Bronchial epithelial cell (primary cell): ENCODE measurements around the gene ACOT7. TPM values are rescaled to one million over a fixed set of nuclear protein-coding genes. Genes with fewer than 3 reads are reported as not detected.
A peak's percentile ranks its signal among the peaks of the same experiment; 100 is the strongest.

Experiments
- DNase-seq: peaks from one replicate; pipeline ENCODE4 v3.0.0-alpha.2; 2010; ENCODE audit warnings: low read depth
- FAIRE-seq: peaks from 2 replicates; lab custom pipeline; 2011; peaks lifted over from hg19 to GRCh38; lab: Jason Lieb, UNC
- H3K27me3 ChIP-seq: 2 replicates; pipeline ENCODE4 v1.5.1; 2011; ENCODE audit warnings: low read length; ENCODE audit not compliant: control insufficient read depth, insufficient read depth
- H3K36me3 ChIP-seq: 2 replicates; pipeline ENCODE4 v1.5.1; 2011; ENCODE audit warnings: low read length; ENCODE audit not compliant: control insufficient read depth, insufficient read depth
- H3K4me3 ChIP-seq: 2 replicates; pipeline ENCODE4 v1.5.1; 2011; ENCODE audit warnings: mild to moderate bottlenecking, low read depth, low read length, control low read depth
- total RNA-seq: library from RNA; depleted of rRNA; stranded (reverse); fragments of >200 nt; gene quantifications from 2 replicates; pipeline ENCODE4 v1.2.1, GENCODE V29; 2014
- TF ChIP-seq, protein P1 (sequence below): IDR thresholded peaks from 2 replicates; pipeline ENCODE4 v1.5.1; 2011; ENCODE audit warnings: mild to moderate bottlenecking, moderate library complexity, low read length, control low read depth, inconsistent platforms; ENCODE audit not compliant: insufficient read depth, severe bottlenecking

Gene ACOT7
- total RNA-seq, 1 donor from 2014 or later, result 89.8 TPM

DNA sequence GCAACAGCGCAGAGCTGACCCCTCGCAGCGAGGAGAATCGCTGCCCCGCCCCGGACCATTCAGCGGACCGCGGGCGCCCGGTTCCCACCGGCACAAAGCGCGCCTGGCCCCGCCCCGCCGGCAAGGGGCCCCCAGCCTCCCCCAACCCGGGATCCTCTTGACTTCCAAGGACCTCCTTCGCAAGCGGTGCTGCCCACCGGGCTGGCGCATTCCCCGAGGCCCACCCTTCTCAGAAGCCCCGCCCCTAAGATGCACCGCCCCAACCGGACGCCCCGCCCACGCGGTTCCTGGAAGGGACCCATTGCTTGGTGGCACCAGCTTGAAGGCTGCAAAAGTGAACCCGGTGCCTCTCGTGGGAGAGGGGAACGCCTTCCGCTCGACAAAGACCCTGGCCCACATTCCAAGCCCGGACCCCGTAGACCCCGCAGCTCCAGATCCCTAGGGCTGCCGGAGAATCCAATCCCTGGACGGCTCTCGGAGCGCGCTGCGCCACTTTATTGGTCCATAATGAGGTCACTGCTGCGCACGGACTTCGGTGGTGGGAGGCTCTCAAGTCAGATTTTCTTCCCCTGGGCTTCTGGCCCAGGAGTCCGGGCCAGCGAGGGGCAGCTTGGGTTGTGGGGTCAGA lies 147.6 kb downstream of the ACOT7 start:
- Histone ChIP-seq H3K36me3 (peaks cover under 1% of the 10 kb centered on the region), H3K27me3 (peaks cover 29% of the 10 kb centered on the region), H3K4me3 (peak overlapping the region; percentile 27)
- FAIRE-seq (no peak), DNase-seq (no peak)
- TF ChIP-seq, protein P1, sequence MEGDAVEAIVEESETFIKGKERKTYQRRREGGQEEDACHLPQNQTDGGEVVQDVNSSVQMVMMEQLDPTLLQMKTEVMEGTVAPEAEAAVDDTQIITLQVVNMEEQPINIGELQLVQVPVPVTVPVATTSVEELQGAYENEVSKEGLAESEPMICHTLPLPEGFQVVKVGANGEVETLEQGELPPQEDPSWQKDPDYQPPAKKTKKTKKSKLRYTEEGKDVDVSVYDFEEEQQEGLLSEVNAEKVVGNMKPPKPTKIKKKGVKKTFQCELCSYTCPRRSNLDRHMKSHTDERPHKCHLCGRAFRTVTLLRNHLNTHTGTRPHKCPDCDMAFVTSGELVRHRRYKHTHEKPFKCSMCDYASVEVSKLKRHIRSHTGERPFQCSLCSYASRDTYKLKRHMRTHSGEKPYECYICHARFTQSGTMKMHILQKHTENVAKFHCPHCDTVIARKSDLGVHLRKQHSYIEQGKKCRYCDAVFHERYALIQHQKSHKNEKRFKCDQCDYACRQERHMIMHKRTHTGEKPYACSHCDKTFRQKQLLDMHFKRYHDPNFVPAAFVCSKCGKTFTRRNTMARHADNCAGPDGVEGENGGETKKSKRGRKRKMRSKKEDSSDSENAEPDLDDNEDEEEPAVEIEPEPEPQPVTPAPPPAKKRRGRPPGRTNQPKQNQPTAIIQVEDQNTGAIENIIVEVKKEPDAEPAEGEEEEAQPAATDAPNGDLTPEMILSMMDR, result no peak

DNA sequence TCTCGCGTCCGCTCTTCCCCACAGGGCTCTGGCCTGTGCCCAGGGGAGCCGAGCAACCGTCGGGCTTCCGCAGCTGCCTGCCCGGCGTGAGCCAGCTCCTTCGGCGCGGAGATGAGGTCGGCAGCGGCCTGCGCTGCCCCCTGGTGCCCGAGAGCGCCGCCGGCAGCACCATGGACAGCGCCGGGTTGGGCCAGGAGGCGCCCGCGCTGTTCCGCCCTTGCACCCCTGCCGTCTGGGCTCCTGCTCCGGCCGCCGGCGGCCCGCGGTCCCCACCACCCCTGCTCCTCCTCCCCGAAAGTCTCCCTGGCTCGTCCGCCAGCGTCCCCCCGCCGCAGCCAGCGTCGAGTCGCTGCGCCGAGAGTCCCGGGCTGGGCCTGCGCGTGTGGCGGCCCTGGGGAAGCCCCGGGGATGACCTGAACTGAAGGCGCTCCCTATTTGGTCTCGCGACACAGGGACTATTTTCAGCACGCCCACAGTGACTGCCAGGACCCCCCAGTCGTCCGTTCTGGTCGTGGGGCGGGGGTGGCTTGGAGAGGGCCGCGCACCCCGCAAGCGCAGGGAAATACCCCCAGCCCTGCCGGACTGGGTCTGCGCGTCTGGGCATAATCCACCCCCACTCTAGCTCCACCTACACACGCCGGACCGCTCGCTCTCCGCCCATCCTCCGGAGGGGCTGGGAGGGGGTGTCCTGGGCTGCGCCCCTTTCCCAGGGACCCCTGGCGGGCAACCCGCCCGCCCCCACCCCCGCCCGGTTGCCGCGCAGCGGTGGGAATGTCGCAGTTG lies 148.3 kb downstream of the ACOT7 start:
- DNase-seq (peak; percentile 49), FAIRE-seq (no peak)
- TF ChIP-seq, protein P1, result peak; percentile 98
- H3K27me3 ChIP-seq, result peaks cover 31% of the 10 kb centered on the region
- peak overlapping the region; percentile 27 for H3K4me3 ChIP-seq
- H3K36me3 ChIP-seq, result no peaks in the 10 kb centered on the region

DNA sequence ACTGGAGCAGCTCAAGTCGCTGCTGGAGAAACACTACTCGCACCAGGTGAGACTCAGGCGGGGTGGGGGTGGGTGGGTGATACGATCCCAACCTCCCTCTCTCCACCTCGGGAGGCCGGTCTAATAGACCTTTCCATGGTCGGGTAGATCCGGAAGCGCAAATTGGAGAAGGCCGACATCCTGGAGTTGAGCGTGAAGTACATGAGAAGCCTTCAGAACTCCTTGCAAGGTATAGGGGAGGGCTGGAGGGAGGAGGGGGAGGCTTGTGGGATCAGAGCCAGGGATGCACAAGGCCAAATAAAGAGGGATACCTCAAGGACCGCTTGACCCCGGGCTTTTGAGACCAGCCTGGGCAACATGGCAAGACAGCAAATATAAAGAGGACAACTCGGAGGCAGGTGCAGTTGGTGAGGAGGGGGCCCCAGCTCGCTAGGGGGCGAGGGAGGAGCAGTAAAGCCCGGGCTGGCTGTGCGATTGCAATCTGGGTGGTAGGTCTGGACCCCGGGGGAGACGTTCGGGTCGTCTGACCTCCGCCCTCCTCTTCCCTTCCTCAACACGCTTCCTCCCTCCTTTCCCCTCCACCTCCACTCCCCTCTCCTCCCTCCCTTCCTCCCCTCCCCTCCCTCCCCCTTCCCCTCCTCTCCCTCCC lies 149.0 kb downstream of the ACOT7 start:
- FAIRE-seq (no peak), DNase-seq (no peak)
- TF ChIP-seq, protein P1, result no peak
- no peak overlapping the region for H3K4me3 ChIP-seq
- H3K36me3 ChIP-seq, result no peaks in the 10 kb centered on the region
- peaks cover 31% of the 10 kb centered on the region for H3K27me3 ChIP-seq

DNA sequence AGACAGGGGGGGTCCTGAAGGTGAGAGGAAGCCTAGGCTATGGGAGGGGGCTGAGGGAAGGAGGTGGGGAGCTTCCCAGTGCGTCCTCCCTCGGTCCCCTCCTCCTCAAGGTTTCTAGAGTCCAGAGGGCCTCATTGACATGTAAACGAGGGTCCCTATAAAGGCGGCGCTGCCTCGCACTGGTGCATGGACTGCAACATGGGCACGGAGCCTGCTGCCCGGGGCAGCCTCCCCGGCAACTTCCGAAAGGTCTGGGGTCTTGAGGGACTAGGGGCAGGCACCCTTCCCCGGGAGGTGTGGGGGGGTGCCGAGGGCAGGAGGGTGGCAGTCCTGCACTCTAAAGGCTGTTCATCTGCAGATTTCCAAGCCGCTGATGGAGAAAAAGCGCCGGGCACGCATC lies 149.6 kb downstream of the ACOT7 start, which contains the start of gene HES3:
TSS of gene HES3 (plus strand) at position 187 of the 400 bp plus-strand sequence. CDS start at position 374, 187 bp downstream.
- DNase-seq (no peak), FAIRE-seq (no peak)
- Histone ChIP-seq H3K4me3 (no peak within 1 kb of the TSS), H3K27me3 (peaks cover 31% of the 10 kb centered on the region), H3K36me3 (no peaks in the 10 kb centered on the region)
- TF ChIP-seq, protein P1, result no peak

DNA sequence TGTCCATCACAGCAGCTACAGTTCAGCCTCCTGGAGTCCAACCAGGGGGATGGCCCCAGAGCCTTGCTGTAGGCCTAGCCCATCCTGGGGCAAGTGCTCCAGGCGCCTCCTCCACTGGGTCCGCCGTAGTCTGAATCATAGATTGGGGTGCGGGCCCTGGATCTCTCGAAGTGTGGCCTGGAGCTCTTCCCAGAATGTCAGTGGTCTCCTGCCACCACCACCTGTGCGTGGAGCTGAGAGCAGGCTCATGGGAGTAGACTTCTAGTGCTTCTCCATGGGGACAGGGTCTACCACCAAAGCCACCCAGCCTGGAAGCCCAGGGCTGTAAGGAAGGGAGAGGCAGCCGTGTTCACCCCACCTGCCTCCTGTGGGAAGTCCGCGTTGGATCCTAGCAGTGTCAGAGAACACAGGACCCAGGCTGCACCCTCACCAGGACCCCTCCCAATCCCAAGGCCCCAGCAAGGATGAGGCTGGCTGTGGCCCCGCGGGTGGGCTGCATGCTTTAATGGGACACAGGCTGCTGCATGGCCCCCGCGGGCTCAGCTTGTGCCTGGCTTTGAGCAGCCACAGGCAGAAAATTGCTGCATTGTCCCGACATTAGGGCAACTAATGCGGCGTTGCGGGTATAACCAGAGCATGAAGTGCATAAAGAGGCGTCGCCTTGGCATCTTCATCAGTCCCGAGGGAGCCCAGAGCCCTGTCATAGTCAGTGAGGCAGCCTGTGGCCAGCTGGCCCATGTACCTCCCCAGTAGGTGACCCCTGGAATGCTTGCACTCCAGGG lies 150.3 kb downstream of the ACOT7 start:
- TF ChIP-seq, protein P1, result no peak
- DNase-seq, result no peak
- H3K4me3 ChIP-seq, result no peak overlapping the region
- no peaks in the 10 kb centered on the region for H3K36me3 ChIP-seq
- peaks cover 31% of the 10 kb centered on the region for H3K27me3 ChIP-seq
- no peak for FAIRE-seq
